ENCODE results near the gene RNF20. TPM values are rescaled to one million over a fixed set of nuclear protein-coding genes. Genes with fewer than 3 reads are reported as not detected.

RNF20 gene
- total and polyA plus RNA-seq, 10 of the 15 experiments (the other 5 are each of a cell fraction or from before 2014, with no cell fraction given), result 7.5 to 38.9 (median 26.7) TPM

- WGBS (ENCODE audit: insufficient coverage, insufficient replicate concordance, low lambda C conversion rate, missing lambda C conversion rate), result 95% methylated on average over 2 of the region's 2 CpGs
These were observed 3.3 kb downstream of the RNF20 start for GRCh38 chr9:101536938-101537337.

More at GRCh38 chr9:101536938-101537337, 3.3 kb downstream of the RNF20 start:
- H3K4me3 ChIP-seq, result no peak overlapping the region
- no peak overlapping the region for H3K27ac ChIP-seq (ENCODE audit: control insufficient read depth, insufficient read depth)
- H2AFZ ChIP-seq (ENCODE audit: control insufficient read depth, low read depth, low read length), result no peak overlapping the region
- BruUV-seq (replicated peaks), result no TSS peak
- POLR2A ChIA-PET, result no interaction called here
- H3K79me2 ChIP-seq (ENCODE audit: control insufficient read depth, insufficient read depth, low read length), result peaks cover 15% of the 10 kb centered on the region
- DNase-seq (ENCODE audit: low read depth, low spot score) (no peak), ATAC-seq (no peak), FAIRE-seq (no peak)
- SMC1A ChIA-PET (ENCODE audit: uncharacterized antibody, unreplicated experiment), result interaction anchor here (0.5 to 1.3 kb wide), 3 partner anchors 21 to 78 kb away, joined by 3 read pairs; no protein-coding TSS in a partner anchor
- no peak for TF ChIP-seq CHD2 (IDR thresholded peaks at IDR 0.05; ENCODE audit: borderline replicate concordance, low read depth, low read length)
- TF ChIP-seq YY1 (IDR thresholded peaks at IDR 0.05; ENCODE audit: low read depth, low read length), result peak; percentile 62; the same call in 1 of the 2 replicates
- peak; percentile 93 for TF ChIP-seq REST (IDR thresholded peaks at IDR 0.05; ENCODE audit: low read depth, low read length)
- TF ChIP-seq GATAD2B (conservative IDR thresholded peaks at IDR 0.05; ENCODE audit: low read depth), result no peak
- no peak for TF ChIP-seq BRCA1 (IDR thresholded peaks at IDR 0.05; ENCODE audit: low read depth, low read length)
- no peak for TF ChIP-seq JUNB (IDR thresholded peaks at IDR 0.05)
- 0 out of 2 replicates have a peak, but pooled peaks have one; percentile 0 for TF ChIP-seq MXI1 (IDR thresholded peaks at IDR 0.05; ENCODE audit: low read depth, low read length)
- TF ChIP-seq ZNF384 (IDR thresholded peaks at IDR 0.05; ENCODE audit: borderline replicate concordance, low read depth, low read length), result no peak
- TF ChIP-seq SIN3A (IDR thresholded peaks at IDR 0.05; ENCODE audit: low read depth, low read length), result 0 out of 2 replicates have a peak, but pooled peaks have one; percentile 33
- TF ChIP-seq RB1 (IDR thresholded peaks at IDR 0.05; ENCODE audit: borderline replicate concordance), result no peak
- TF ChIP-seq MTA3 (IDR thresholded peaks at IDR 0.05; ENCODE audit: borderline replicate concordance, low read length), result no peak
- no peaks in the 10 kb centered on the region for H3K9me3 ChIP-seq (replicated peaks; ENCODE audit: control insufficient read depth, insufficient read depth, low read length)
- no peaks in the 10 kb centered on the region for H3K27me3 ChIP-seq (replicated peaks in 1 of 2; ENCODE audit: control insufficient read depth in 2 of 2, insufficient read depth in 2 of 2, low read length in 1 of 2)
- H3K4me1 ChIP-seq (ENCODE audit: control insufficient read depth, insufficient read depth, low read length), result no peaks in the 10 kb centered on the region
- no peaks in the 10 kb centered on the region; the same call in 1 of the 2 replicates for H4K20me1 ChIP-seq (ENCODE audit: control insufficient read depth, insufficient read depth)
- peaks cover 0 to 11% of the 10 kb centered on the region in 2 experiments; a peak in 1 of 4 replicates for H3K36me3 ChIP-seq (ENCODE audit: control insufficient read depth in 2 of 2, insufficient read depth in 2 of 2, low read length in 1 of 2)
- intact Hi-C loops (cut with micrococcal nuclease; ENCODE audit: unreplicated experiment), result no loop called here
- RAD21 ChIA-PET (ENCODE audit: unreplicated experiment), result interaction anchor here (1.6 kb wide), 1 partner anchor 21 kb away, joined by 3 read pairs; no protein-coding TSS in a partner anchor
- in situ Hi-C loops (cut with MboI), result no loop called here
- CTCF ChIA-PET, result interaction anchor here (0.8 to 16.7 kb wide), 4 partner anchors 13 to 91 kb away, joined by 3 to 228 read pairs (median 6); no protein-coding TSS in a partner anchor
- no peak overlapping the region for H3K9ac ChIP-seq (ENCODE audit: control insufficient read depth, insufficient read depth, low read length)
- no peak overlapping the region for H3K4me2 ChIP-seq (ENCODE audit: control insufficient read depth, insufficient read depth)

Data from GM12878 (cell line).